Osteoblast (primary cell): ENCODE measurements around the gene IL27RA. TPM values are rescaled to one million over a fixed set of nuclear protein-coding genes. Genes with fewer than 3 reads are reported as not detected.

Source experiments
- DNase-seq: peaks from one replicate; pipeline ENCODE4 v3.0.0; 2011; ENCODE audit warnings: low spot score, mixed read lengths; ENCODE audit not compliant: insufficient read length; ENCODE audit errors: missing footprints
- H2AFZ ChIP-seq: 2 replicates; pipeline ENCODE4 v1.6.0; 2011; ENCODE audit warnings: mild to moderate bottlenecking, low read length
- H3K27ac ChIP-seq: 2 replicates; pipeline ENCODE4 v1.5.1; 2011; ENCODE audit warnings: mild to moderate bottlenecking, low read depth, low read length, moderate library complexity
- H3K27me3 ChIP-seq: 2 replicates; pipeline ENCODE4 v1.6.0; 2012; ENCODE audit warnings: mild to moderate bottlenecking, control low read depth, inconsistent platforms, low read length, moderate library complexity; ENCODE audit not compliant: insufficient read depth
- H3K36me3 ChIP-seq: 2 replicates; pipeline ENCODE4 v1.5.1; 2011; ENCODE audit warnings: mild to moderate bottlenecking, low read length, control low read depth, moderate library complexity; ENCODE audit not compliant: insufficient read depth
- H3K4me1 ChIP-seq: 2 replicates; pipeline ENCODE4 v1.5.1; 2011; ENCODE audit warnings: mild to moderate bottlenecking, low read length, control low read depth, moderate library complexity; ENCODE audit not compliant: insufficient read depth
- H3K4me2 ChIP-seq: 2 replicates; pipeline ENCODE4 v1.6.0; 2011; ENCODE audit warnings: mild to moderate bottlenecking, low read length; ENCODE audit not compliant: insufficient read depth
- H3K4me3 ChIP-seq: fragments of 200-600 bp; sonication (generic); 3 replicates; pipeline ENCODE4 v1.5.1; 2012; ENCODE audit warnings: mild to moderate bottlenecking, low read length, inconsistent platforms; ENCODE audit not compliant: insufficient read depth
- H3K79me2 ChIP-seq: 2 replicates; pipeline ENCODE4 v1.6.0; 2012; ENCODE audit warnings: mild to moderate bottlenecking, low read length, control low read depth, inconsistent platforms; ENCODE audit not compliant: insufficient read depth
- H3K9me3 ChIP-seq: 2 replicates; pipeline ENCODE4 v1.5.1; 2011; ENCODE audit warnings: low read depth, low read length, control low read depth
- H4K20me1 ChIP-seq: 2 replicates; pipeline ENCODE4 v1.6.0; 2012; ENCODE audit warnings: mild to moderate bottlenecking, low read length, control low read depth; ENCODE audit not compliant: insufficient read depth
- total RNA-seq: library from RNA; depleted of rRNA; stranded (reverse); fragments of >200 nt; gene quantifications from 2 replicates; pipeline ENCODE4 v1.2.3, GENCODE V29; 2012
- TF ChIP-seq, protein P1 (sequence below): IDR thresholded peaks from 2 replicates; pipeline ENCODE4 v1.5.1; 2011; ENCODE audit warnings: mild to moderate bottlenecking, low read depth, low read length, moderate library complexity; ENCODE audit errors: extremely low read depth

Gene IL27RA
- total RNA-seq, result 1.1 and 1.2 TPM in 2 replicates

DNA sequence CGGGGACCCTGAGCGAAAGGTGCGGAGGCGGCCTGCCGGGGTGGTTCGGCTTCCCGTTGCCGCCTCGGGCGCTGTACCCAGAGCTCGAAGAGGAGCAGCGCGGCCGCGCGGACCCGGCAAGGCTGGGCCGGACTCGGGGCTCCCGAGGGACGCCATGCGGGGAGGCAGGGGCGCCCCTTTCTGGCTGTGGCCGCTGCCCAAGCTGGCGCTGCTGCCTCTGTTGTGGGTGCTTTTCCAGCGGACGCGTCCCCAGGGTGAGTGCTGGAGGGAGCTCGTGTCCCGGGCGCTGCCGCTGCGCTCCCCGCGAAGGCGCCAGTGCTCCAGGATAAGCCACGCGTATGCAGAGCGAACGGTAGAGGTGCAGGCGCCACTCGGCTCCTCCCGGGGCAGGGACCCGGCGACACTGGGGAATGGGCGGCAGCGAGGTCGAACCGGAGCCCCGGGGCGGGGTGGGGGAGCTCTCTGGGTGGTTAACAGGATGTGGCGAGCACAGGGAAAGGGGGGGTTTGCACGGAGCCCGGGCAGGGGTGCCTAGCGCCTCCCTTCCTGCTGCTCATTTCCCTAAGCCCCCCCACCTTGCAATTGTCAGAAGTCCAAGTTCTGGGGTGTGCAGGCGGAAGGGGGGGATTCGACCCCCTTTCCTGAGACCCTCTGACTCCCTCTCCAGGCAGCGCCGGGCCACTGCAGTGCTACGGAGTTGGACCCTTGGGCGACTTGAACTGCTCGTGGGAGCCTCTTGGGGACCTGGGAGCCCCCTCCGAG is at the start of gene IL27RA:
Gene IL27RA, plus strand, starts transcription at position 44 of the 762 bp plus-strand sequence. Its CDS starts 111 bp downstream, at position 155.
- no peaks in the 10 kb centered on the region for H3K9me3 ChIP-seq
- H3K36me3 ChIP-seq, result no peaks in the 10 kb centered on the region
- peak within 1 kb of the TSS; percentile 73 for H3K4me3 ChIP-seq
- peak within 1 kb of the TSS; percentile 82 for H3K4me2 ChIP-seq
- no peaks in the 10 kb centered on the region for H3K79me2 ChIP-seq
- peak within 1 kb of the TSS; percentile 85 for H2AFZ ChIP-seq
- peaks cover 17% of the 10 kb centered on the region for H3K27me3 ChIP-seq
- no peaks in the 10 kb centered on the region for H4K20me1 ChIP-seq
- peak; percentile 94 for DNase-seq
- H3K4me1 ChIP-seq, result peaks cover 4% of the 10 kb centered on the region
- TF ChIP-seq, protein P1, sequence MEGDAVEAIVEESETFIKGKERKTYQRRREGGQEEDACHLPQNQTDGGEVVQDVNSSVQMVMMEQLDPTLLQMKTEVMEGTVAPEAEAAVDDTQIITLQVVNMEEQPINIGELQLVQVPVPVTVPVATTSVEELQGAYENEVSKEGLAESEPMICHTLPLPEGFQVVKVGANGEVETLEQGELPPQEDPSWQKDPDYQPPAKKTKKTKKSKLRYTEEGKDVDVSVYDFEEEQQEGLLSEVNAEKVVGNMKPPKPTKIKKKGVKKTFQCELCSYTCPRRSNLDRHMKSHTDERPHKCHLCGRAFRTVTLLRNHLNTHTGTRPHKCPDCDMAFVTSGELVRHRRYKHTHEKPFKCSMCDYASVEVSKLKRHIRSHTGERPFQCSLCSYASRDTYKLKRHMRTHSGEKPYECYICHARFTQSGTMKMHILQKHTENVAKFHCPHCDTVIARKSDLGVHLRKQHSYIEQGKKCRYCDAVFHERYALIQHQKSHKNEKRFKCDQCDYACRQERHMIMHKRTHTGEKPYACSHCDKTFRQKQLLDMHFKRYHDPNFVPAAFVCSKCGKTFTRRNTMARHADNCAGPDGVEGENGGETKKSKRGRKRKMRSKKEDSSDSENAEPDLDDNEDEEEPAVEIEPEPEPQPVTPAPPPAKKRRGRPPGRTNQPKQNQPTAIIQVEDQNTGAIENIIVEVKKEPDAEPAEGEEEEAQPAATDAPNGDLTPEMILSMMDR, result peak; percentile 47
- H3K27ac ChIP-seq, result no peak within 1 kb of the TSS

DNA sequence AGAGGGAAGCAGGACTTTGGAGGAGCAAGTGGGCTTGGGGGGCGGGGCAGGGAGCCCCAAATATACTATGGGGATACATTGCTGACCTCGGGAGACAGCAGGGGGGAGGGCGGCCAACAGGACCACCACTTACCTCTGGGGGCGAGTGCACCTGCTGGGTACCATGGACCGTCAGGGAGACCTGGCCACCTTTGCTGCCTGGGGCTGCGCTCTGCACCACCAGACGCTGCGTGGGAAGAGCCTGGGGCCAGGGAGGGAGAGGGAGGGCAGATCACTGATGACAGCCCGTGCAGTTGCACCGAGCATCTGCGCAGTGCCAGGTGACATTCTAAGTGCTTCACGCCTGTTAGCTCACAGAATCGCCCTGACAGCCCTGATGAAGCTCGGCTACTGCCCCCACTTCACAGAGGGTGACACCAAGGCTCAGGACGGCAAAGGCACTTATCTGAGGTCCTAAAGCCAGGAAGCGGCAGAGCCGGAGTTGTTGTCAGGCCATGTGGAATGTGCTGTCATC is 49.5 kb upstream of the IL27RA start:
- Histone ChIP-seq H3K9me3 (no peaks in the 10 kb centered on the region), H3K4me2 (no peak overlapping the region), H3K36me3 (peaks cover 5% of the 10 kb centered on the region), H3K4me1 (peaks cover 6% of the 10 kb centered on the region), H2AFZ (no peak overlapping the region), H3K27ac (no peak overlapping the region), H3K4me3 (no peak overlapping the region), H3K27me3 (no peaks in the 10 kb centered on the region), H4K20me1 (no peaks in the 10 kb centered on the region), H3K79me2 (no peaks in the 10 kb centered on the region)
- TF ChIP-seq, protein P1, result no peak
- peak; percentile 84 for DNase-seq

DNA sequence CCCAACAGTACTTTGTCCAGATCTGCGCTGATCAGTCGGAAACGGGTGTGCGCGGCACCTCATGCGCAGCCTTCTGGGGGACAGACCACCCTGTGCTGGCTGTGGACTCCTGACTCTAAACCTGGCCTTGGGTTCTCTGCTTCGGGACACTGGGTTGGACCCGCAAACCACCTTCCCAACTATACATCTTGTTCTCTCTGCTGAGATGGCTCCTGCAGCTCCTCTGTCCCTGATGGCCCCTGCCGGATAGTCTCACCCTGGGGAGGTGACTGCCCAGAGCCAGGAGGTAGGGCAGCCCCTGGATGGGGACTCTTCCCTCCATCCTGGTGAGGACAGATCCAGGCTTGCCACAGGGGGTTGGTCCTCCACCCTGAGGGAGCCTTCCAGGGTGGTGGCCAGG is 48.8 kb upstream of the IL27RA start:
- H3K27me3 ChIP-seq, result no peaks in the 10 kb centered on the region
- no peak overlapping the region for H3K4me2 ChIP-seq
- peak; percentile 64 for DNase-seq
- no peak overlapping the region for H3K27ac ChIP-seq
- H3K4me3 ChIP-seq, result no peak overlapping the region
- H2AFZ ChIP-seq, result no peak overlapping the region
- TF ChIP-seq, protein P1, result no peak
- H3K9me3 ChIP-seq, result no peaks in the 10 kb centered on the region
- H3K4me1 ChIP-seq, result peaks cover 8% of the 10 kb centered on the region
- peaks cover 5% of the 10 kb centered on the region for H3K36me3 ChIP-seq
- no peaks in the 10 kb centered on the region for H4K20me1 ChIP-seq
- no peaks in the 10 kb centered on the region for H3K79me2 ChIP-seq

DNA sequence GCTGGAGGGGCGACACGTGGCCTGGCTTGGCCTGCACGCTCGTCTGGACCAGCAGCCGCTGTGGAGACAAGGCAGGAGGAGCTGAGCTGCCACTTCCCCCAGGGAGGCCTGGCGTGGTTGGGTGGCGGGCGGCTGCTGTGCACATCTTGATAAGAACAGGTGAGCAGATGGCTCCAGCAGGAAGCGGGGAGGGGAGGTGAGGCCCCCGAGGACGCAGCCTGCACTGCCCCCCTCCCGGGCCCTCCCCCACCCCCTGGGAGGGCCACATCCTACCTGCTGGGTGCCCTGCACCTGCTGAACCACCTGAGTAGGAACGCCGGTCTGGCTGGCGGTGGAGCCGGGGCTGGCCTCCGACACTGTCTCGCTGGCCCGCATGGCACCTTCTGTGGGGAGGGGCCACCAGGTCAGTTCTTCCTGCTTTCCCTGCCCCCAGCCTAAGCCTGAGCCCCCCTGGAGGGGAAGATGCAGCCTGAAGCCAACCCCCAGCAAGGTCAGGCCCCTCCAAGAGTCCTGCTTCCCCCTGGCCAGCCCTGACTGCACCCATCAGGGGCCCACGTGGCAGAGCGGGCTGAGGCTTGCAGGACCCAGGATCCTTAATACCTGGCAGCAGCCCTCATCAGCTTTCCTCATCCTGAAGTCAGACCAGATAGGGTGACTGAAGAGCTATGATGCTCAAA is 48.2 kb upstream of the IL27RA start:
- H3K4me2 ChIP-seq, result no peak overlapping the region
- TF ChIP-seq, protein P1, result no peak
- H3K36me3 ChIP-seq, result peaks cover 5% of the 10 kb centered on the region
- no peaks in the 10 kb centered on the region for H3K9me3 ChIP-seq
- H3K4me1 ChIP-seq, result peaks cover 8% of the 10 kb centered on the region
- H3K27me3 ChIP-seq, result no peaks in the 10 kb centered on the region
- no peaks in the 10 kb centered on the region for H3K79me2 ChIP-seq
- peak; percentile 86 for DNase-seq
- H3K27ac ChIP-seq, result no peak overlapping the region
- H4K20me1 ChIP-seq, result no peaks in the 10 kb centered on the region
- no peak overlapping the region for H3K4me3 ChIP-seq
- no peak overlapping the region for H2AFZ ChIP-seq
